IPS-20b (cell line): ENCODE results near the gene MERTK.
A peak's percentile ranks its signal among the peaks of the same experiment; 100 is the strongest.
"Not testable (repeated sequence)": the region's sequence is repeated elsewhere in the genome, so short reads cannot be mapped to it uniquely, and the experiment has no call there.

ENCODE experiments used
- H3K27ac ChIP-seq: one replicate; pipeline ENCODE4 v1.5.1; 2013; ENCODE audit warnings: low read length
- H3K27me3 ChIP-seq: 2 replicates; pipeline ENCODE4 v1.6.1; 2013; ENCODE audit warnings: mild to moderate bottlenecking, low read length, inconsistent platforms; ENCODE audit not compliant: insufficient read depth
- H3K36me3 ChIP-seq: 2 replicates; pipeline ENCODE4 v1.6.1; 2013; ENCODE audit warnings: low read depth, mild to moderate bottlenecking, inconsistent platforms, low read length, moderate library complexity; ENCODE audit not compliant: insufficient read depth
- H3K4me1 ChIP-seq: 2 replicates; pipeline ENCODE4 v1.6.1; 2013; ENCODE audit warnings: mild to moderate bottlenecking, control low read depth, inconsistent platforms, low read length, moderate library complexity; ENCODE audit not compliant: insufficient read depth
- H3K4me3 ChIP-seq: 2 replicates; pipeline ENCODE4 v1.5.1; 2013; ENCODE audit warnings: mild to moderate bottlenecking, low read length, inconsistent platforms
- H3K9ac ChIP-seq: 2 replicates; pipeline ENCODE4 v1.6.1; 2013; ENCODE audit warnings: low read depth, mild to moderate bottlenecking, inconsistent platforms, low read length, moderate library complexity
- H3K9me3 ChIP-seq: 2 replicates; pipeline ENCODE4 v1.6.1; 2013; ENCODE audit warnings: mild to moderate bottlenecking, low read depth, low read length, inconsistent platforms; ENCODE audit not compliant: insufficient read depth

MERTK gene

DNA sequence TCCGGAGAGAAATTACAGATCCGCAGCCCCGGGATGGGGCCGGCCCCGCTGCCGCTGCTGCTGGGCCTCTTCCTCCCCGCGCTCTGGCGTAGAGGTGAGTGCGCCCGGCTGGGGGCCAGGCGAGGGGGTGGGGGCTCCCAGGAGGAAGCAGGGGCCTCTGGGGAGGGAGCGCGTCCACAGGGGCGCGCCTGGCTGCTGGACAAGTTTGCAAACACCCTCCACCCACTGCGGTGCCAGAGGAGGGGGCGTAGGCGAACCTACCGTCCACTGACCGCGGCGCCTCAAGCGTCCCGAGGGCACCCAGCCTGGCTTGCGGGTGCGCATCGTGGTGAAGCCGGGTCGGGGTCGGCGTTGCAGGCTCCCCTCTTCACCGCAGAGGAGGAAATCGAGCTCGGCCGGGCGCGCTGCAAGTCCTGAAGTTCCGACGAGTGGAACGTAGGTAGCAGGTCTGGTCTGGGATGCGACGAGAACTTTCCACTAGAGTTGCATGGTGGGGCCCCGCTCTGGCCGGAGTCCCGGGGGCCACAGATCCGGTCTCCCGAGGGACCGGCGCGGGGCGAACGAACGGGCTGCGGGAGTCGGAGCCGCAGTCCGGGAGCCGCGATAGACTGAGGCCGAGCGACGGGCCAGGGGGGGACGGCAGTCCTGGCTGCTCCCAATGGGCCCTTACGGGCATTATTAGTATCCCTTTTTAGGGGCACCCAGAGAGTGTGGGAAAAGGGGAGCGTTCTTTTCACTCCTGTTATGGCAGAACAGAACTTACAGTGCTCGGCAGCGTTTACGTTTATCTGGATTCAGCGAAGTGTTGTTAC, 502 bp downstream of the MERTK start:
- Histone ChIP-seq H3K36me3 (no peaks in the 10 kb centered on the region), H3K27ac (no peak overlapping the region), H3K4me3 (peak overlapping the region; percentile 87), H3K27me3 (peaks cover 40% of the 10 kb centered on the region), H3K9ac (peak overlapping the region; percentile 74; the same call in 1 of the 2 replicates), H3K4me1 (peaks cover 16% of the 10 kb centered on the region; the same call in 1 of the 2 replicates), H3K9me3 (no peaks in the 10 kb centered on the region)

GRCh38 chr2:111900859-111901258, 2.5 kb downstream of the MERTK start:
- Histone ChIP-seq H3K4me1 (peaks cover 17% of the 10 kb centered on the region; the same call in 1 of the 2 replicates), H3K9me3 (no peaks in the 10 kb centered on the region), H3K9ac (no peak overlapping the region), H3K27ac (no peak overlapping the region), H3K4me3 (no peak overlapping the region), H3K27me3 (peaks cover 40% of the 10 kb centered on the region), H3K36me3 (no peaks in the 10 kb centered on the region)

DNA sequence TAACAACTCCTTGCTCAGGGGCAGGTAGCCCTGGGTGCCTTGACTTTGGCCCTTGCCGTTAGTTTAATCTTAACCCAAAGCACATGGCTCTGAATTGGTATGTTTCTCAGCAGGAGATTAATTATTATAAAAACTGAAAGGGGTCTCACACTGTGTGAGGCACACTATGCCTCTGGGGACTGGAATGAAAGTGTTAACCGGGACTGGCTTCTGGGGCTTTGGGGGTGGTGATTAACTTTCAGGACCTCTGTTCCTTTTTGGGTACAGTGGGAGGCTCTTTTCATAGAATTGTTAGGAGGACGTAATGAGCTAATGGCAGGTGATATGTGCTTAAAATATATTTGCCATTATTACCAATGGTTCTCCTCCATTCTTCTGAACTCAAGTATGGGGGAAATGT, 5.1 kb downstream of the MERTK start:
- Histone ChIP-seq H3K9ac (no peak overlapping the region), H3K27ac (no peak overlapping the region), H3K4me1 (peaks cover 24% of the 10 kb centered on the region; the same call in 1 of the 2 replicates), H3K9me3 (no peaks in the 10 kb centered on the region), H3K36me3 (no peaks in the 10 kb centered on the region), H3K4me3 (peak overlapping the region; percentile 32; the same call in 1 of the 2 replicates), H3K27me3 (peaks cover 26% of the 10 kb centered on the region)

DNA sequence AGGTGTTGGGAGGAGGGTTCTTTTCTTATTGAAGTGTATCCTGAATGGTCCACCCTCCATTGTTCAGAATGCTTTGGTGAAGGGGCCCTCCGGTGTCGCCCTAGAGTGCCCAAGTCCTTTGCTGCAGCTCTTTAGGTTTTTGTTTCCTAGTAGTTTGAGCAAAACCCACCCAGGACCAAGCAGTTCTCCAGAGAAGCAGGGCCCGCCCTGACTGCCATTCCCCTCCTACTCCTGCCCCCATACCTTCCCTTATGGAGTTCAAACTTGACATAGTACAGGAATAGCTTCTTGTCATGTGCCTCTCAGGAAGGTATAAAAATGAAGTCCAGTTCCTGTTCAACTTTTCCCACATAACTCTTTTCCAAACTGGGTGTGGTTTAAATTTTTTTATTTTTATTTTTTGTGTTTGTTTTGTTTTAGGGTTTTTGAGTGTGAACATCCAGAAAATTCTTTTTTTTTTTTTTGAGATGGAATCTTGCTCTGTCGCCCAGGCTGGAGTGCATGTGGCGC, 5.6 kb downstream of the MERTK start:
- no peaks in the 10 kb centered on the region for H3K9me3 ChIP-seq
- H3K36me3 ChIP-seq = no peaks in the 10 kb centered on the region
- no peak overlapping the region for H3K27ac ChIP-seq
- H3K9ac ChIP-seq = no peak overlapping the region
- peaks cover 27% of the 10 kb centered on the region; the same call in 1 of the 2 replicates for H3K4me1 ChIP-seq
- peaks cover 22% of the 10 kb centered on the region for H3K27me3 ChIP-seq
- 0 out of 2 replicates have a peak overlapping the region, but pooled peaks have one; percentile 32 for H3K4me3 ChIP-seq

- peaks cover 26% of the 10 kb centered on the region; the same call in 1 of the 2 replicates for H3K4me1 ChIP-seq
- H3K4me3 ChIP-seq = no peak overlapping the region
- H3K36me3 ChIP-seq = no peaks in the 10 kb centered on the region
- no peak overlapping the region for H3K9ac ChIP-seq
- no peaks in the 10 kb centered on the region for H3K9me3 ChIP-seq
- H3K27me3 ChIP-seq = peaks cover 13% of the 10 kb centered on the region
- no peak overlapping the region for H3K27ac ChIP-seq
These were observed 6.5 kb downstream of the MERTK start for GRCh38 chr2:111904726-111905474.

DNA sequence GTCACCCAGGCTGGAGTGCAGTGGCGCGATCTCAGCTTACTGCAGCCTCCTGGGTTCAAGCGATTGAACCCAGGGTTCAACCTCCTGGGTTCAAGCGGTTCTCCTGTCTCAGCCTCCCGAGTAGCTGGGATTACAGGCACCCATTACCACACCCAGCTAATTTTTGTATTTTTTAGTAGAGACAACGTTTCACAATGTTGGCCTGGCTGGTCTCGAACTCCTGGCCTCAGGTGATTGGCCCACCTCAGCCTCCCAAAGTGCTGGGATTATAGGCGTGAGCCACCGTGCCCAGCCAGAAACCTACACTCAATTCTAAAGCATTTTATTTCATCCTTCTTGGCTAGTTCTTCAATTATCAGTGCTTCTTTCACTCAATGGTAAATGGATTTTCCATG, 7.1 kb downstream of the MERTK start:
- H3K9me3 ChIP-seq, H3K36me3 ChIP-seq, H3K4me3 ChIP-seq, H3K9ac ChIP-seq, H3K27ac ChIP-seq, H3K27me3 ChIP-seq: not testable (repeated sequence)
- H3K4me1 ChIP-seq = peaks cover 23% of the 10 kb centered on the region; the same call in 1 of the 2 replicates

- Histone ChIP-seq H3K27ac (no peak overlapping the region), H3K27me3 (peaks cover under 1% of the 10 kb centered on the region; the same call in 1 of the 2 replicates), H3K36me3 (no peaks in the 10 kb centered on the region), H3K9me3 (no peaks in the 10 kb centered on the region), H3K4me1 (peaks cover 23% of the 10 kb centered on the region; the same call in 1 of the 2 replicates), H3K9ac (no peak overlapping the region), H3K4me3 (no peak overlapping the region)
These were observed 7.8 kb downstream of the MERTK start for GRCh38 chr2:111905990-111906735.

GRCh38 chr2:111908578-111908977, 10.2 kb downstream of the MERTK start:
- Histone ChIP-seq H3K9ac (no peak overlapping the region), H3K36me3 (no peaks in the 10 kb centered on the region), H3K27me3 (no peaks in the 10 kb centered on the region), H3K9me3 (no peaks in the 10 kb centered on the region), H3K27ac (no peak overlapping the region), H3K4me1 (peaks cover 17% of the 10 kb centered on the region; the same call in 1 of the 2 replicates), H3K4me3 (no peak overlapping the region)

GRCh38 chr2:111909079-111909478, 10.7 kb downstream of the MERTK start:
- no peak overlapping the region for H3K4me3 ChIP-seq
- H3K27ac ChIP-seq = no peak overlapping the region
- H3K27me3 ChIP-seq = no peaks in the 10 kb centered on the region
- H3K36me3 ChIP-seq = no peaks in the 10 kb centered on the region
- H3K4me1 ChIP-seq = peaks cover 12% of the 10 kb centered on the region; the same call in 1 of the 2 replicates
- H3K9ac ChIP-seq = no peak overlapping the region
- no peaks in the 10 kb centered on the region for H3K9me3 ChIP-seq

DNA sequence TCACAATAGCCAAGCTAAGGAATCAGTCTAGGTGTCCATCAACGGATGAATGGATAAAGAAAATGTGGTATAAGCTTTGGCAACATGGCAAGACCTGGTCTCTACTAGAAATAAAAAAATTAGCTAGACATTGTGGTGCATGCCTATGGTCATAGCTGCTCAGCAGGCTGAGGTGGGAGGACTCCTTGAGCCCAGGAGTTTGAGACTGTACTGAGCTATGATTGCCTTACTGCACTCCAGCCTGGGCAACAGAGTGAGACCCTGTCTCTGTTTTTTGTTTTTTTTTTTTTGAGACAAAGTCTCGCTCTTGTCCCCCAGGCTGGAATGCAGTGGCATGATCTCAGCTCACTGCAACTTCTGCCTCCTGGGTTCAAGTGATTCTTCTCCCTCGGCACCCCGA, 11.6 kb downstream of the MERTK start:
- H3K27ac ChIP-seq = not testable (repeated sequence)

GRCh38 chr2:111910609-111911277, 12.3 kb downstream of the MERTK start:
- Histone ChIP-seq H3K9me3 (no peaks in the 10 kb centered on the region), H3K4me1 (peaks cover 12% of the 10 kb centered on the region; the same call in 1 of the 2 replicates), H3K4me3 (no peak overlapping the region), H3K9ac (no peak overlapping the region), H3K27ac (no peak overlapping the region), H3K27me3 (no peaks in the 10 kb centered on the region), H3K36me3 (no peaks in the 10 kb centered on the region)

More for the DNA sequence above, 11.6 kb downstream of the MERTK start:
- H3K9me3 ChIP-seq, H3K4me3 ChIP-seq, H3K27me3 ChIP-seq, H3K9ac ChIP-seq, H3K36me3 ChIP-seq: not testable (repeated sequence)
- H3K4me1 ChIP-seq = peaks cover 12% of the 10 kb centered on the region; the same call in 1 of the 2 replicates
